Fibroblast of the aortic adventitia (primary cell): ENCODE results near the gene FOXP4. TPM values are rescaled to one million over a fixed set of nuclear protein-coding genes. Genes with fewer than 3 reads are reported as not detected.
A peak's percentile ranks its signal among the peaks of the same experiment; 100 is the strongest.

Source experiments
- DNase-seq: peaks from one replicate; pipeline ENCODE4 v3.0.0-alpha.2; 2010; ENCODE audit warnings: low read depth
- H3K4me3 ChIP-seq: 2 replicates; pipeline ENCODE4 v1.5.1; 2011; ENCODE audit warnings: low read depth, mild to moderate bottlenecking, control low read depth, low read length, moderate library complexity
- total RNA-seq: library from RNA; depleted of rRNA; stranded (reverse); fragments of >200 nt; gene quantifications from 2 replicates; pipeline ENCODE4 v1.2.3, GENCODE V29; 2012; ENCODE audit warnings: low replicate concordance
- TF ChIP-seq, protein P1 (sequence below): IDR thresholded peaks from 2 replicates; pipeline ENCODE4 v1.5.1; 2011; ENCODE audit warnings: mild to moderate bottlenecking, low read length, control low read depth, inconsistent platforms; ENCODE audit not compliant: insufficient read depth

The FOXP4 gene
- total RNA-seq, 1 donor = 2.9 TPM

DNA sequence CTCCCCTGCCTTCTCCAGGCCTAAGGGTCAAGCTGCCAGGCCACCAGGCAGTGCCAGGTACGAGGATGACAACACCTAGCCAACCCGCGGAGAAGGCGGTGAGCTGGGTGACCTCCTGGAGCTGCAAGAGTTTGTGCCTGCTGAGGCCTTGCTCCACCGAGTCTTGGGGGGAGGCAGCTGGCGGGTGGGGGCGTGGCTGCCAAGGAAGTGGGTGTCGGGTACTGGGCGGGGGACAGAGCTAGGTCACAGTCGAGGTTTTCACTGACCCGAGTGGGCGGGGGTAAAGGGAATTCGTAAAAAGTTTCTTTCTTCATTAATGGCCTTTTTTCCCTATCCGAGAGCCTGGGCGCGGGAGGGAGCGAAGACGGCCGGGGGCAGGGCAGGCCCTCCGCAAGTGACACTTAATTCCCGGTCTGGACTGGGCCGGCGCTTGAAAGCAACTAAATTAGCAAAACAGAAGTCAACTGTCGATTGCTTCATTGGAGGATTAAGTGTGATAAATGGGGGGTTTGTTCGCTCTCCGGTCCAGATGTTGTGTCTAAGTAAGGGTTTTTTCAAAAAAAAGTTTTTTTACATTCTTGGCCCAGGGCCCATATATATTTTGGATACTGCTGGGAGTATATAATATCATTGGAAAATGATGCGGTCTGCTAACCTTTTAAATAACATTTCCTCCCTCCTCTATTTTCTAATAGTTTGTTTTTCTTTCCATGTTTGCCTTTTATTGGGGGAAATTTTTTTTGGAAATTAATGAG lies 43.1 kb upstream of the FOXP4 start:
- H3K4me3 ChIP-seq = no peak overlapping the region
- DNase-seq = no peak

DNA sequence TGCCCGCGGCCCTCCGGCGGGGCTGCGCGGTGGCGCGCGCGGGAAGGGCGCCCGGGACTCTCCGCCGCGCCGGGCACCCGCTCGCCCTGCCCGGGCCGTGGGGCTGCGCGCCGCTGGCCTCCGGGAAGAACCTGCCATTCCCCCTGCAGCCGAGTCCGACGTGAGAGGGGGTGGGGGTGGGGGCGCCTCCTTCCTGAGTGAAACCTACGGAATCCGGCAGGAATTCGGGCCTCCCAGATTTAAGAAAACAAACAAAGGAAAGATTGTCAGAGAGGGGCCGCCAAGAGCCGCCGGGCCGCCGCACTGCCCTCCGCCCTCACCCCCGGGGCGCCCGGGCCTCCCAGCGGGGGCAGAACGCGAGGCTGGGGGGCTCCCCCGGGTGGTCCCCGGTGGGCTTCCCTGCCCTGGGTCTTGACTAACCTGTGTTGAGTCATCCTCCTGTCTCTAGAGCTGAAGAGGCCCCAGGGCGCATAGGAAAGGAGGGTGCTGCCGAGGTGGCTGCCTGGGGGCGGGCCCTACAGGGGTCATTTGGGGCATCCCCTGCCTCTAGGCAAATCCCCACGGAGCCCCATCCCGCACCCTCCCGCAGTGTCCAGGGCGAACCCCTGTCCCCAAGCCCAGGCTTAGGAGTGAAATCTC lies 42.2 kb upstream of the FOXP4 start:
- H3K4me3 ChIP-seq = peak overlapping the region; percentile 13
- DNase-seq = peak; percentile 66
- TF ChIP-seq, protein P1, sequence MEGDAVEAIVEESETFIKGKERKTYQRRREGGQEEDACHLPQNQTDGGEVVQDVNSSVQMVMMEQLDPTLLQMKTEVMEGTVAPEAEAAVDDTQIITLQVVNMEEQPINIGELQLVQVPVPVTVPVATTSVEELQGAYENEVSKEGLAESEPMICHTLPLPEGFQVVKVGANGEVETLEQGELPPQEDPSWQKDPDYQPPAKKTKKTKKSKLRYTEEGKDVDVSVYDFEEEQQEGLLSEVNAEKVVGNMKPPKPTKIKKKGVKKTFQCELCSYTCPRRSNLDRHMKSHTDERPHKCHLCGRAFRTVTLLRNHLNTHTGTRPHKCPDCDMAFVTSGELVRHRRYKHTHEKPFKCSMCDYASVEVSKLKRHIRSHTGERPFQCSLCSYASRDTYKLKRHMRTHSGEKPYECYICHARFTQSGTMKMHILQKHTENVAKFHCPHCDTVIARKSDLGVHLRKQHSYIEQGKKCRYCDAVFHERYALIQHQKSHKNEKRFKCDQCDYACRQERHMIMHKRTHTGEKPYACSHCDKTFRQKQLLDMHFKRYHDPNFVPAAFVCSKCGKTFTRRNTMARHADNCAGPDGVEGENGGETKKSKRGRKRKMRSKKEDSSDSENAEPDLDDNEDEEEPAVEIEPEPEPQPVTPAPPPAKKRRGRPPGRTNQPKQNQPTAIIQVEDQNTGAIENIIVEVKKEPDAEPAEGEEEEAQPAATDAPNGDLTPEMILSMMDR = no peak

More for the DNA sequence above, 43.1 kb upstream of the FOXP4 start:
- TF ChIP-seq, protein P1 = no peak

DNA sequence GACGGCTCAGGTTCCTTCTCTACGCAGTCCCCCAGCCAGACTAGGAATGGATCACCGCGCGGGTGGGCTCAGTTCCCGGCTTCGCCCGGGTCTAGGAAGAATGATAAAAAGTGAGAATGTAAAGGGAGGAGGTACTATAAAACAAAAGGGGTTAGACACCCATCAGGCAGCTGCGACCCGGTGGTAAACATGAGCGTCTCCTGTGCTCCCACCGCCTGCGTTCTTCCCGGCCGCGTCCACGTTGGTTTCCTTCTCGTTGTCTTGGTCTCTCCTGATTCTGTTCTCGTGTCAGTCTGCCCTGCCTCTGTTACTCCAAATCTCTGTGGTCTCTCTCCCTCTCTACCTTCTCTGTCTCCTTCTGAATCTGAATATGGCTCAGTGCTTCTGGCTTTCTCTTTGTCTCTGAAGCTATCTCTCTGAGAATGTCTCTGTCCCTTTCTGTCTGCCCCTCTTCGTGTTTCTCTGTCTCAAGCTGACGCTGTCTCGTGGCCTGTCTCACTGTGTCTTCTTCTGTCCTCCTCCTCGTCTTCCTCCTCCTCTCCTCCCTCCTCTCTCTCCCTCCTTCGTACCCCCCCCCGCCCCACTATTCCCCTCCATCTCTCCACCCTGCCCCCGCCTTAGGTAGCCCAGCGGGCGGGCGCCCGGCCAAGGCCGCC lies 41.6 kb upstream of the FOXP4 start:
- no peak overlapping the region for H3K4me3 ChIP-seq
- TF ChIP-seq, protein P1 = no peak
- peak; percentile 44 for DNase-seq

DNA sequence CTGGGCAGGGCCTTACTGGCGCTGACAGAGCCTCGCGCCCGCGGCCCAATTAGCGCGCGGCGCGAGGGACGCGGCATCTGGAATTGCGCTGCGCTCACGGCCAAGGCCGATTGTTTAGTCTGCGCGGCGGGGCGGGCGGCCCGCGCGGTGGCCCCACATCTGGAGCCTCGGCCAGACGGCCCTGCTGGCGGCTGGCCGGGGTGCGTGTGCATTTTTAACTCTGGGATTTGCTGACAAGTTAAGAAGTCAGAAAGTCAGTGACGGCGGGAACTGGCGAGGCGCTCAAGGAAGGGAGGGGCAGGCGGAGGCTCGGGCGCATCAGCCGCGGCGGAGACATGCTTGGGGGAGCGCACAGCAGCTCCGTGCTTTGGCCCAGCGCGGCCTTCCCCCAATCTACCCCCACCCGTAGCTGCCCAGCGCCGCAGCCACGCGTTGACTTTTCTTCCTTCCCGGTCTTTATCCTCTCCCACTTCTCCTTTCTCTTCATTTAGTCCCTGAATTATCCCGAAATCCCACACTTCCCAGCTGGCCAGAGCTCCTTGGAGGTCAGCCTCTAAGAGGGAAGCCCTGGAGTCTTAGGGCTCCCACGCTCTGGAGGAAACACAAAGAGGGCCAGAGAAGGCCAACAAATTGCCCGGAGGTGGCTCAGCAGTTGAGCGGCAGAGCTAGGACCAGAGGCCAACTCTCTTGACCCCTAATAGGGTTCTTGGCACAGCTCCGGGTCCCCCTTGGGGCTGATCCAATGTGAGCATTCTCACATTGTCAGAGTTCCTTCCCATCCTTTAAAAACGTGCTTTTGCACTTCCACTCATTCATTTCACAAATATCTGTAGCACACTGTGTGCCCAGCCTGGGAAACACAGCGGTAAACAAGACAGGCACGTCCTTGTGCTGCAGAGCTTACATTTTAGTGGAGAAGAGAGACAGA lies 40.8 kb upstream of the FOXP4 start:
- peak overlapping the region; percentile 28 for H3K4me3 ChIP-seq
- DNase-seq = peak; percentile 87
- TF ChIP-seq, protein P1 = no peak

DNA sequence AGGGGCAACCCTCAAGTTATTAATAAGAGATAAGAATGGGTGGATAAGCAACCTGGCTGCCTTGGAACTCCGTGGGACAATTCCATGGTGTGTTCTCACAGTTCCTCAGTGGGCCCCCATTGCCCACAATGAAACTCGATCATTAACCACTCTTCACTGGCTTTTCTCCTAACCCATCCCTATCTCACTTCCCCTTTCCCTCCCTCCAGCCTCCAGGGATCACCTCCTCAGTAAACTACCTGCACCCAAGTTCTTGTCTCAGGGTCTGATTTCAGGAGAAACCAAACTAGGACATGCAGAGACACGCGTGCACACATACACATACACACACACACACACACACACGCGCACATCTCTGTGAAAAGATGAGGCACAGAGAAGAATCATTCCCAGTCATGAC lies 37.7 kb upstream of the FOXP4 start:
- TF ChIP-seq, protein P1 = no peak
- DNase-seq = no peak
- H3K4me3 ChIP-seq = no peak overlapping the region

DNA sequence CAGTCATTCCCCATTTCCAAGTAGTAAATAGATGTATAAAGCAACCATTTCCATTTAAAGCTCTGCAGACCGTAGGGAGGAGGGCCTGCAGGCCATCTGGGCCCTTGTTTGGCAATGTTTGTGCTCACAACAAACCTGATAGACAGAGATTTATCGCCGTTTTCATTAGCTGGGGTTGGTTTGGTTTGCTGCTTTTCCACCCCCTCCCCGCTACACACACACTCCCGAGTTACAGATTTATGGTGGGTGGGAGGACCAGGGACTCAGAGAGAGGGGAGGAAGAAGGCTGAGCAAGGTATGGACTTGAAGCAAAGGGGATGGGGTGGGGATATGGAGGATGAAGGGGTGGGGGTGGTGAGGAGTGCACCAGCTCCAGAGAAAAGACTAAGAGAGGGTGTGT lies 36.6 kb upstream of the FOXP4 start:
- no peak for DNase-seq
- no peak overlapping the region for H3K4me3 ChIP-seq
- TF ChIP-seq, protein P1 = no peak
